HepG2 (cell line): ENCODE measurements around the gene PHB1. TPM values are rescaled to one million over a fixed set of nuclear protein-coding genes. Genes with fewer than 3 reads are reported as not detected.

Source experiments
- ATAC-seq: fragments of 200-7000 bp; cut with Tn5 transposase; 3 replicates; pipeline ENCODE4 v1.9.1; 2020; ENCODE audit warnings: mild to moderate bottlenecking, moderate library complexity
- BruUV-seq: library from RNA; stranded (reverse); fragments of 400-500 nt; replicated peaks from 2 replicates; lab custom pipeline; 2021; lab: Mats Ljungman, UMichigan
- CTCF ChIA-PET: fragments of 300-600 bp; formaldehyde crosslinking; extraction: SDS; loops from one replicate; lab custom pipeline; 2021; ENCODE audit warnings: low total read pairs, inconsistent platforms, low intra/inter-chr PET ratio; lab: Yijun Ruan, JAX
- POLR2A ChIA-PET: fragments of 350-600 bp; sonication (Branson Sonifier 250); formaldehyde crosslinking; loops from one replicate; lab custom pipeline; 2020; ENCODE audit warnings: antibody characterized with exemption, inconsistent platforms; lab: Yijun Ruan, JAX
- DNase-seq: peaks from one replicate; pipeline ENCODE4 v3.0.0-alpha.2; 2015; ENCODE audit warnings: low spot score
- FAIRE-seq: peaks from 3 replicates; lab custom pipeline; 2011; peaks lifted over from hg19 to GRCh38; lab: Jason Lieb, UNC
- H2AFZ ChIP-seq: one replicate; pipeline ENCODE4 v1.6.1; 2011; ENCODE audit warnings: low read length, inconsistent platforms
- H3K27ac ChIP-seq: fragments of 300-600 bp; 3 replicates; pipeline ENCODE4 v1.8.0; 2011; ENCODE audit warnings: mixed run types, mild to moderate bottlenecking, mixed read lengths, low read length, inconsistent platforms; ENCODE audit not compliant: insufficient read depth; ENCODE audit errors: extremely low read length
- H3K27me3 ChIP-seq, 2 experiments: fragments of 200-600 bp in 1 of 2; 2 replicates in 1 of 2; 3 replicates in 1 of 2; pipeline versions ENCODE4 v1.6.0 to v1.8.0; 2011; ENCODE audit warnings: low read length in 2 of 2, mild to moderate bottlenecking in 2 of 2, moderate library complexity in 2 of 2, inconsistent platforms in 1 of 2; ENCODE audit not compliant: insufficient read depth in 2 of 2, control insufficient read depth in 1 of 2
- H3K36me3 ChIP-seq, 2 experiments: fragments of 200-600 bp in 1 of 2; replicated peaks in 1 of 2; 2 replicates in 1 of 2; 3 replicates in 1 of 2; pipeline versions ENCODE4 v1.5.1 to v1.8.0; 2011; ENCODE audit warnings: low read length in 2 of 2, inconsistent platforms in 1 of 2; ENCODE audit not compliant: insufficient read depth in 2 of 2, control insufficient read depth in 1 of 2
- H3K4me1 ChIP-seq: 2 replicates; pipeline ENCODE4 v1.5.1; 2012; ENCODE audit warnings: low read length, inconsistent platforms; ENCODE audit not compliant: insufficient read depth
- H3K4me2 ChIP-seq: 2 replicates; pipeline ENCODE4 v1.6.0; 2011; ENCODE audit warnings: low read depth, low read length, inconsistent platforms
- H3K4me3 ChIP-seq, 3 experiments: fragments of 200-600 bp in 1 of 3; sonication (generic), shearing (Covaris generic) in 1 of 3; replicated peaks in 1 of 3; 2 replicates each; pipeline ENCODE4 v1.5.1; 2011 to 2016; ENCODE audit warnings: low read length in 3 of 3, inconsistent platforms in 2 of 3, low read depth in 2 of 3, mild to moderate bottlenecking in 2 of 3, control low read depth in 1 of 3, mixed read lengths in 1 of 3; ENCODE audit not compliant: insufficient read depth in 1 of 3
- H3K79me2 ChIP-seq: one replicate; pipeline ENCODE4 v1.6.1; 2011; ENCODE audit warnings: low read length, inconsistent platforms; ENCODE audit not compliant: insufficient read depth
- H3K9ac ChIP-seq: 2 replicates; pipeline ENCODE4 v1.6.0; 2011; ENCODE audit warnings: mild to moderate bottlenecking, low read depth, low read length, inconsistent platforms; ENCODE audit not compliant: insufficient read depth
- H3K9me3 ChIP-seq: 2 replicates; pipeline ENCODE4 v1.5.1; 2012; ENCODE audit warnings: mild to moderate bottlenecking, low read length
- H4K20me1 ChIP-seq: 2 replicates; pipeline ENCODE4 v1.6.0; 2011; ENCODE audit warnings: inconsistent platforms, mild to moderate bottlenecking, low read length, moderate library complexity; ENCODE audit not compliant: insufficient read depth
- CHCHD3 ChIP-seq: sonication (generic); formaldehyde crosslinking; IDR thresholded peaks from 2 replicates; pipeline ENCODE4 v1.8.0; 2022; ENCODE audit warnings: mild to moderate bottlenecking, missing genetic modification reagents, moderate library complexity
- ELF4 ChIP-seq: sonication (generic); formaldehyde crosslinking; IDR thresholded peaks from 2 replicates; pipeline ENCODE4 v1.5.0; 2020; ENCODE audit warnings: missing genetic modification reagents, mild to moderate bottlenecking, moderate library complexity, borderline replicate concordance
- HDAC2 ChIP-seq: sonication (generic); formaldehyde crosslinking; IDR thresholded peaks from 2 replicates; pipeline ENCODE4 v1.4.0; 2020; ENCODE audit warnings: missing genetic modification reagents
- HDAC6 ChIP-seq: fragments of 200-600 bp; sonication (generic); IDR thresholded peaks from 2 replicates; pipeline ENCODE4 v1.7.0; 2017; ENCODE audit warnings: mild to moderate bottlenecking, antibody characterized with exemption, low read length, low read depth
- HES4 ChIP-seq: sonication (generic); formaldehyde crosslinking; IDR thresholded peaks from 2 replicates; pipeline ENCODE4 v1.9.0; 2021; ENCODE audit warnings: mild to moderate bottlenecking, missing genetic modification reagents, borderline replicate concordance
- KAT2B ChIP-seq: fragments of 150-350 bp; IDR thresholded peaks from 2 replicates; pipeline ENCODE4 v1.6.1; 2014; ENCODE audit warnings: low read depth, low read length, borderline replicate concordance
- KDM6A ChIP-seq: IDR thresholded peaks from 2 replicates; pipeline ENCODE4 v1.6.1; 2016; ENCODE audit warnings: low read depth
- MAZ ChIP-seq, 2 experiments: sonication (generic) in 1 of 2; formaldehyde crosslinking in 1 of 2; IDR thresholded peaks; 2 replicates each; pipeline versions ENCODE4 v1.5.0 to v1.6.1; 2012 to 2020; ENCODE audit warnings: low read depth in 2 of 2, mild to moderate bottlenecking in 2 of 2, borderline replicate concordance in 1 of 2, improper control_type of control experiment in 1 of 2, low read length in 1 of 2, missing genetic modification reagents in 1 of 2, moderate library complexity in 1 of 2
- RFX3 ChIP-seq: IDR thresholded peaks from 2 replicates; pipeline ENCODE4 v1.6.1; 2016; ENCODE audit warnings: missing biosample characterization, missing genetic modification reagents
- SRSF9 ChIP-seq: fragments of 200-400 bp; formaldehyde crosslinking; IDR thresholded peaks from 2 replicates; pipeline ENCODE4 v1.6.1; 2018; ENCODE audit warnings: borderline replicate concordance, mild to moderate bottlenecking, low read depth, low read length; ENCODE audit not compliant: insufficient read depth, poor library complexity, severe bottlenecking
- ZMYM4 ChIP-seq: sonication (generic); formaldehyde crosslinking; IDR thresholded peaks from 2 replicates; pipeline ENCODE4 v1.8.1; 2023; ENCODE audit warnings: mild to moderate bottlenecking, missing genetic modification reagents
- ZNF333 ChIP-seq: sonication (generic); formaldehyde crosslinking; IDR thresholded peaks from 2 replicates; pipeline ENCODE4 v1.4.0; 2020; ENCODE audit warnings: mild to moderate bottlenecking, missing genetic modification reagents, borderline replicate concordance
- ZNF720 ChIP-seq: sonication (generic); formaldehyde crosslinking; IDR thresholded peaks from 2 replicates; pipeline ENCODE4 v1.4.0; 2020; ENCODE audit warnings: missing genetic modification reagents
- ZNF782 ChIP-seq: sonication (generic); formaldehyde crosslinking; IDR thresholded peaks from 2 replicates; pipeline ENCODE4 v1.4.0; 2020; ENCODE audit warnings: missing genetic modification reagents, mild to moderate bottlenecking, borderline replicate concordance
- WGBS: methylation state at CpG from one replicate; pipeline ENCODE4 v1.1.6; 2017; ENCODE audit warnings: low lambda C conversion rate; 5-methylcytosine and 5-hydroxymethylcytosine counted together
- in situ Hi-C: cut with HindIII; loops from 2 replicates; pipeline ENCODE4 v1.10.0; 2017; ENCODE audit warnings: low pct_unique_long_range_greater_than_20kb; ENCODE audit not compliant: extremely low pct_ligation_motif_present
- intact Hi-C: fragments of 100-400 bp; cut with micrococcal nuclease; formaldehyde crosslinking; loops from one replicate; pipeline ENCODE4 v1.10.0; 2022; ENCODE audit not compliant: unreplicated experiment
- polyA plus RNA-seq, 8 experiments: library from polyadenylated mRNA; depleted of rRNA in 3 of 8; stranded (reverse) in 7 of 8; unstranded in 1 of 8; fragments of >200 nt; fragmentation: Illumina TruSeq in 4 of 8; extraction: Trizol in 4 of 8; gene quantifications; 2 replicates each; pipeline versions ENCODE4 v1.2.1 to v1.2.3, GENCODE V29; 2011 to 2016; ENCODE audit warnings: low read depth in 4 of 8, missing spikeins in 1 of 8, mixed read lengths in 1 of 8; ENCODE audit not compliant: insufficient read depth in 1 of 8
- total RNA-seq, 5 experiments: library from RNA; depleted of rRNA; stranded (reverse); fragments of >200 nt; fragmentation: Illumina TruSeq; extraction: Trizol; gene quantifications; 2 replicates each; pipeline ENCODE4 v1.2.3, GENCODE V29; 2016; ENCODE audit warnings: low read depth in 1 of 5
- TF ChIP-seq, protein P1 (sequence below): sonication (generic); formaldehyde crosslinking; IDR thresholded peaks from 2 replicates; pipeline ENCODE4 v1.4.0; 2020; ENCODE audit warnings: mild to moderate bottlenecking, missing genetic modification reagents
- TF ChIP-seq, protein P2 (sequence below): sonication (generic); formaldehyde crosslinking; IDR thresholded peaks from 2 replicates; pipeline ENCODE4 v1.5.1; 2020; ENCODE audit warnings: missing genetic modification reagents, mild to moderate bottlenecking, borderline replicate concordance
- TF ChIP-seq, protein P3 (sequence below): sonication (generic); formaldehyde crosslinking; IDR thresholded peaks from 2 replicates; pipeline ENCODE4 v1.8.0; 2022; ENCODE audit warnings: missing genetic modification reagents, low read depth, mild to moderate bottlenecking, borderline replicate concordance
- TF ChIP-seq, protein P4 (sequence below): sonication (generic); formaldehyde crosslinking; IDR thresholded peaks from 2 replicates; pipeline ENCODE4 v1.4.0; 2020; ENCODE audit warnings: mild to moderate bottlenecking, missing genetic modification reagents

Gene PHB1
- total and polyA plus RNA-seq, 2 of the 13 experiments (the other 11 are each of a cell fraction or from before 2014, with no cell fraction given): 515 to 688 TPM

DNA sequence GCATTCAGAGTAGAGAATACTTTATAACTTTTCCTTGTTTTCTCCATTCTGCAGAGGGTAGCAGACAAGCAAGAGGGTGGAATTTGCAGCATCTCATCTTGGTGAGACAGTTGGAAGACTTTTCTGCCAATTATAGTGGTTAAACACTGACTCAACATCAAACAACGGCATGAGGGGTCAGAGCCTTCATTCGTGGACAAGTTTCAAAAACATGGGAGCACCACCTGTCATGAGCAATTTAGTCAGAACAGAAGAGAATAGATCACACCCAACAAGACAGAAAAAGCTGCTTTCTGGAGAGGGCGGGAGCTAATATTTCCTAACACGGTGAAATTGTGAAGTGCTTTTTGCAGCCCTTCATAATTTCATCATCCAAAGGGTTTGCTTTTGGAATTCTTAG lies 34.8 kb downstream of the PHB1 start:
- no peak overlapping the region for H3K4me3 ChIP-seq
- in situ Hi-C loops: no loop called here
- no peaks in the 10 kb centered on the region for H3K79me2 ChIP-seq
- H4K20me1 ChIP-seq: no peaks in the 10 kb centered on the region
- TF ChIP-seq HES4 (CRISPR knock-in tag): no peak
- TF ChIP-seq, protein P1, sequence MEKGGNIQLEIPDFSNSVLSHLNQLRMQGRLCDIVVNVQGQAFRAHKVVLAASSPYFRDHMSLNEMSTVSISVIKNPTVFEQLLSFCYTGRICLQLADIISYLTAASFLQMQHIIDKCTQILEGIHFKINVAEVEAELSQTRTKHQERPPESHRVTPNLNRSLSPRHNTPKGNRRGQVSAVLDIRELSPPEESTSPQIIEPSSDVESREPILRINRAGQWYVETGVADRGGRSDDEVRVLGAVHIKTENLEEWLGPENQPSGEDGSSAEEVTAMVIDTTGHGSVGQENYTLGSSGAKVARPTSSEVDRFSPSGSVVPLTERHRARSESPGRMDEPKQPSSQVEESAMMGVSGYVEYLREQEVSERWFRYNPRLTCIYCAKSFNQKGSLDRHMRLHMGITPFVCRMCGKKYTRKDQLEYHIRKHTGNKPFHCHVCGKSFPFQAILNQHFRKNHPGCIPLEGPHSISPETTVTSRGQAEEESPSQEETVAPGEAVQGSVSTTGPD (CRISPR knock-in tag): no peak
- TF ChIP-seq MAZ (IDR thresholded peaks at IDR 0.05; ENCODE audit: borderline replicate concordance, low read depth, low read length): no peak
- no peak for TF ChIP-seq MAZ (CRISPR knock-in tag; IDR thresholded peaks at IDR 0.05; ENCODE audit: low read depth)
- TF ChIP-seq, protein P2, sequence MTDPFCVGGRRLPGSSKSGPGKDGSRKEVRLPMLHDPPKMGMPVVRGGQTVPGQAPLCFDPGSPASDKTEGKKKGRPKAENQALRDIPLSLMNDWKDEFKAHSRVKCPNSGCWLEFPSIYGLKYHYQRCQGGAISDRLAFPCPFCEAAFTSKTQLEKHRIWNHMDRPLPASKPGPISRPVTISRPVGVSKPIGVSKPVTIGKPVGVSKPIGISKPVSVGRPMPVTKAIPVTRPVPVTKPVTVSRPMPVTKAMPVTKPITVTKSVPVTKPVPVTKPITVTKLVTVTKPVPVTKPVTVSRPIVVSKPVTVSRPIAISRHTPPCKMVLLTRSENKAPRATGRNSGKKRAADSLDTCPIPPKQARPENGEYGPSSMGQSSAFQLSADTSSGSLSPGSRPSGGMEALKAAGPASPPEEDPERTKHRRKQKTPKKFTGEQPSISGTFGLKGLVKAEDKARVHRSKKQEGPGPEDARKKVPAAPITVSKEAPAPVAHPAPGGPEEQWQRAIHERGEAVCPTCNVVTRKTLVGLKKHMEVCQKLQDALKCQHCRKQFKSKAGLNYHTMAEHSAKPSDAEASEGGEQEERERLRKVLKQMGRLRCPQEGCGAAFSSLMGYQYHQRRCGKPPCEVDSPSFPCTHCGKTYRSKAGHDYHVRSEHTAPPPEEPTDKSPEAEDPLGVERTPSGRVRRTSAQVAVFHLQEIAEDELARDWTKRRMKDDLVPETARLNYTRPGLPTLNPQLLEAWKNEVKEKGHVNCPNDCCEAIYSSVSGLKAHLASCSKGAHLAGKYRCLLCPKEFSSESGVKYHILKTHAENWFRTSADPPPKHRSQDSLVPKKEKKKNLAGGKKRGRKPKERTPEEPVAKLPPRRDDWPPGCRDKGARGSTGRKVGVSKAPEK (CRISPR knock-in tag): no peak
- no peak for TF ChIP-seq ZMYM4 (CRISPR knock-in tag)
- no peak for TF ChIP-seq CHCHD3 (CRISPR knock-in tag)
- TF ChIP-seq, protein P3, sequence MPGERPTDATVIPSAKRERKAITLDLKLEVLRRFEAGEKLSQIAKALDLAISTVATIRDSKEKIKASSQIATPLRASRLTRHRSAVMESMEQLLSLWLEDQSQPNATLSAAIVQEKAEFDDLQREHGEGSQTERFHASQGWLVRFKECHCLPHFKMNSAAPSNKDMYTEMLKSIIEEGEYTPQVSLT (CRISPR knock-in tag): no peak
- no peak for TF ChIP-seq KAT2B
- TF ChIP-seq HDAC2: no peak
- TF ChIP-seq SRSF9: no peak
- TF ChIP-seq, protein P4, sequence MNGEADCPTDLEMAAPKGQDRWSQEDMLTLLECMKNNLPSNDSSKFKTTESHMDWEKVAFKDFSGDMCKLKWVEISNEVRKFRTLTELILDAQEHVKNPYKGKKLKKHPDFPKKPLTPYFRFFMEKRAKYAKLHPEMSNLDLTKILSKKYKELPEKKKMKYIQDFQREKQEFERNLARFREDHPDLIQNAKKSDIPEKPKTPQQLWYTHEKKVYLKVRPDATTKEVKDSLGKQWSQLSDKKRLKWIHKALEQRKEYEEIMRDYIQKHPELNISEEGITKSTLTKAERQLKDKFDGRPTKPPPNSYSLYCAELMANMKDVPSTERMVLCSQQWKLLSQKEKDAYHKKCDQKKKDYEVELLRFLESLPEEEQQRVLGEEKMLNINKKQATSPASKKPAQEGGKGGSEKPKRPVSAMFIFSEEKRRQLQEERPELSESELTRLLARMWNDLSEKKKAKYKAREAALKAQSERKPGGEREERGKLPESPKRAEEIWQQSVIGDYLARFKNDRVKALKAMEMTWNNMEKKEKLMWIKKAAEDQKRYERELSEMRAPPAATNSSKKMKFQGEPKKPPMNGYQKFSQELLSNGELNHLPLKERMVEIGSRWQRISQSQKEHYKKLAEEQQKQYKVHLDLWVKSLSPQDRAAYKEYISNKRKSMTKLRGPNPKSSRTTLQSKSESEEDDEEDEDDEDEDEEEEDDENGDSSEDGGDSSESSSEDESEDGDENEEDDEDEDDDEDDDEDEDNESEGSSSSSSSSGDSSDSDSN (CRISPR knock-in tag): no peak
- TF ChIP-seq ZNF782: no peak
- no peak for TF ChIP-seq ZNF720 (CRISPR knock-in tag)
- TF ChIP-seq ELF4: no peak
- no peak for TF ChIP-seq HDAC6
- no peak for TF ChIP-seq KDM6A
- no peak for TF ChIP-seq RFX3 (CRISPR knock-in tag)
- TF ChIP-seq ZNF333 (CRISPR knock-in tag): no peak
- H3K27ac ChIP-seq: no peak overlapping the region
- H3K9me3 ChIP-seq: no peaks in the 10 kb centered on the region
- BruUV-seq: no TSS peak
- no peak for DNase-seq
- no peaks in the 10 kb centered on the region; a peak in 2 of 5 replicates for H3K27me3 ChIP-seq
- FAIRE-seq: no peak
- H3K4me1 ChIP-seq: peaks cover 16% of the 10 kb centered on the region; the same call in 1 of the 2 replicates
- H3K4me2 ChIP-seq: no peak overlapping the region
- ChIA-PET CTCF (no interaction called here), POLR2A (interaction anchor here (1.0 to 1.9 kb wide), 2 partner anchors 9 to 11 kb away, joined by 4 to 5 read pairs; no protein-coding TSS in a partner anchor)
- H2AFZ ChIP-seq: no peak overlapping the region
- no peak for ATAC-seq
- H3K9ac ChIP-seq: no peak overlapping the region
- WGBS: 18% methylated on average over 4 of the region's 4 CpGs
- no peaks in the 10 kb centered on the region for H3K36me3 ChIP-seq
- intact Hi-C loops: no loop called here
